Neural progenitor cell (in vitro differentiated cells): ENCODE results near the gene CCDC102A. TPM values are rescaled to one million over a fixed set of nuclear protein-coding genes. Genes with fewer than 3 reads are reported as not detected.

Source experiments
- DNase-seq: peaks from one replicate; pipeline ENCODE4 v3.0.0-alpha.2; 2016; ENCODE audit warnings: low spot score
- H2AFZ ChIP-seq: fragments of 200-600 bp; sonication (generic); replicated peaks from 2 replicates; pipeline ENCODE4 v1.6.1; 2016; ENCODE audit warnings: antibody characterized with exemption
- H3F3A ChIP-seq: fragments of 200-600 bp; sonication (generic); 2 replicates; pipeline ENCODE4 v1.6.1; 2016; ENCODE audit warnings: antibody characterized with exemption, low read depth
- H3K27ac ChIP-seq: fragments of 200-600 bp; sonication (generic); 2 replicates; pipeline ENCODE4 v1.5.1; 2016; ENCODE audit warnings: mild to moderate bottlenecking
- H3K27me3 ChIP-seq: fragments of 200-600 bp; sonication (generic); 2 replicates; pipeline ENCODE4 v1.6.1; 2016; ENCODE audit warnings: mild to moderate bottlenecking, moderate library complexity
- H3K36me3 ChIP-seq: fragments of 200-600 bp; sonication (generic); 2 replicates; pipeline ENCODE4 v1.5.1; 2016
- H3K4me1 ChIP-seq: fragments of 200-600 bp; sonication (generic); 2 replicates; pipeline ENCODE4 v1.6.1; 2016; ENCODE audit warnings: mixed run types
- H3K4me2 ChIP-seq: fragments of 200-600 bp; sonication (generic); 2 replicates; pipeline ENCODE4 v1.6.1; 2016
- H3K4me3 ChIP-seq: fragments of 200-600 bp; sonication (generic); 2 replicates; pipeline ENCODE4 v1.5.1; 2016
- H3K79me2 ChIP-seq: fragments of 200-600 bp; sonication (generic); 2 replicates; pipeline ENCODE4 v1.6.1; 2016; ENCODE audit warnings: low read depth
- H3K9ac ChIP-seq: fragments of 200-600 bp; sonication (generic); 2 replicates; pipeline ENCODE4 v1.6.1; 2016
- H3K9me3 ChIP-seq: fragments of 200-600 bp; sonication (generic); 2 replicates; pipeline ENCODE4 v1.5.1; 2016; ENCODE audit warnings: low read depth
- H4K20me1 ChIP-seq: fragments of 200-600 bp; sonication (generic); 2 replicates; pipeline ENCODE4 v1.6.1; 2016; ENCODE audit warnings: low read depth
- H3K27ac Mint-ChIP-seq: 3 replicates; pipeline ENCODE4 v1.8.0; 2021; ENCODE audit warnings: mixed read lengths
- H3K27me3 Mint-ChIP-seq: 2 replicates; pipeline ENCODE4 v1.8.0; 2022; ENCODE audit warnings: low read depth, mild to moderate bottlenecking, inconsistent platforms, moderate library complexity, mixed read lengths; ENCODE audit not compliant: insufficient read depth
- H3K36me3 Mint-ChIP-seq: 3 replicates; pipeline ENCODE4 v1.8.0; 2021; ENCODE audit warnings: mixed read lengths
- H3K4me1 Mint-ChIP-seq: 3 replicates; pipeline ENCODE4 v1.8.0; 2021; ENCODE audit warnings: mixed read lengths
- H3K4me3 Mint-ChIP-seq: 3 replicates; pipeline ENCODE4 v1.8.0; 2021; ENCODE audit warnings: mild to moderate bottlenecking, moderate library complexity, mixed read lengths
- H3K9me3 Mint-ChIP-seq: 3 replicates; pipeline ENCODE4 v1.8.0; 2020; ENCODE audit warnings: mixed read lengths
- EZH2 ChIP-seq: fragments of 200-600 bp; sonication (generic); IDR thresholded peaks from 2 replicates; pipeline ENCODE4 v1.6.1; 2017; ENCODE audit warnings: antibody characterized with exemption, mild to moderate bottlenecking, moderate library complexity
- EZH2phosphoT487 ChIP-seq: fragments of 200-600 bp; sonication (generic); IDR thresholded peaks from 2 replicates; pipeline ENCODE4 v1.6.1; 2017; ENCODE audit warnings: antibody characterized with exemption
- total RNA-seq: library from RNA; depleted of rRNA; stranded (reverse); fragments of >200 nt; gene quantifications from 2 replicates; pipeline ENCODE4 v1.2.3, GENCODE V29; 2015; ENCODE audit warnings: low replicate concordance
- TF ChIP-seq, protein P1 (sequence below): fragments of 200-600 bp; sonication (generic); IDR thresholded peaks from 2 replicates; pipeline ENCODE4 v1.5.1; 2017; ENCODE audit warnings: antibody characterized with exemption, mild to moderate bottlenecking

Gene CCDC102A
- total RNA-seq, 1 donor from 2014 or later = 3.9 TPM

- Histone ChIP-seq H3K4me3 (no peak overlapping the region), H3K27me3 (peaks cover 7% of the 10 kb centered on the region), H3K79me2 (no peaks in the 10 kb centered on the region), H3K4me2 (peak overlapping the region; percentile 32), H2AFZ (no peak overlapping the region), H3K36me3 (no peaks in the 10 kb centered on the region), H3K9ac (no peak overlapping the region), H3K9me3 (no peaks in the 10 kb centered on the region), H3F3A (peaks cover 24% of the 10 kb centered on the region), H4K20me1 (peaks cover 19% of the 10 kb centered on the region), H3K27ac (no peak overlapping the region), H3K4me1 (peaks cover 48% of the 10 kb centered on the region)
- DNase-seq = no peak
- Mint-ChIP-seq H3K9me3 (no peaks in the 10 kb centered on the region), H3K4me1 (peaks cover 41% of the 10 kb centered on the region), H3K4me3 (peak overlapping the region; percentile 66), H3K27me3 (peaks cover 7% of the 10 kb centered on the region), H3K36me3 (peaks cover 5% of the 10 kb centered on the region), H3K27ac (peak overlapping the region; percentile 57)
- TF ChIP-seq, protein P1, sequence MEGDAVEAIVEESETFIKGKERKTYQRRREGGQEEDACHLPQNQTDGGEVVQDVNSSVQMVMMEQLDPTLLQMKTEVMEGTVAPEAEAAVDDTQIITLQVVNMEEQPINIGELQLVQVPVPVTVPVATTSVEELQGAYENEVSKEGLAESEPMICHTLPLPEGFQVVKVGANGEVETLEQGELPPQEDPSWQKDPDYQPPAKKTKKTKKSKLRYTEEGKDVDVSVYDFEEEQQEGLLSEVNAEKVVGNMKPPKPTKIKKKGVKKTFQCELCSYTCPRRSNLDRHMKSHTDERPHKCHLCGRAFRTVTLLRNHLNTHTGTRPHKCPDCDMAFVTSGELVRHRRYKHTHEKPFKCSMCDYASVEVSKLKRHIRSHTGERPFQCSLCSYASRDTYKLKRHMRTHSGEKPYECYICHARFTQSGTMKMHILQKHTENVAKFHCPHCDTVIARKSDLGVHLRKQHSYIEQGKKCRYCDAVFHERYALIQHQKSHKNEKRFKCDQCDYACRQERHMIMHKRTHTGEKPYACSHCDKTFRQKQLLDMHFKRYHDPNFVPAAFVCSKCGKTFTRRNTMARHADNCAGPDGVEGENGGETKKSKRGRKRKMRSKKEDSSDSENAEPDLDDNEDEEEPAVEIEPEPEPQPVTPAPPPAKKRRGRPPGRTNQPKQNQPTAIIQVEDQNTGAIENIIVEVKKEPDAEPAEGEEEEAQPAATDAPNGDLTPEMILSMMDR = no peak
- TF ChIP-seq EZH2phosphoT487 (no peak), EZH2 (no peak)
Observed at GRCh38 chr16:57476546-57477410, 59.6 kb downstream of the CCDC102A start.

GRCh38 chr16:57475711-57476339 lies 60.5 kb downstream of the CCDC102A start:
- Mint-ChIP-seq H3K9me3 (no peaks in the 10 kb centered on the region), H3K36me3 (peaks cover 5% of the 10 kb centered on the region), H3K27me3 (peaks cover 7% of the 10 kb centered on the region), H3K4me3 (no peak overlapping the region), H3K27ac (no peak overlapping the region), H3K4me1 (peaks cover 41% of the 10 kb centered on the region)
- peak; percentile 89 for DNase-seq
- TF ChIP-seq EZH2phosphoT487 = no peak
- TF ChIP-seq, protein P1 = peak; percentile 80
- no peak for TF ChIP-seq EZH2
- no peaks in the 10 kb centered on the region for H3K36me3 ChIP-seq
- H4K20me1 ChIP-seq = peaks cover 22% of the 10 kb centered on the region
- H3K9me3 ChIP-seq = no peaks in the 10 kb centered on the region
- H3K4me1 ChIP-seq = peaks cover 48% of the 10 kb centered on the region
- no peak overlapping the region for H3K27ac ChIP-seq
- peaks cover 7% of the 10 kb centered on the region for H3K27me3 ChIP-seq
- H3K4me3 ChIP-seq = no peak overlapping the region
- peaks cover 26% of the 10 kb centered on the region for H3F3A ChIP-seq
- peak overlapping the region; percentile 32 for H3K4me2 ChIP-seq
- H3K79me2 ChIP-seq = no peaks in the 10 kb centered on the region
- no peak overlapping the region for H2AFZ ChIP-seq
- H3K9ac ChIP-seq = no peak overlapping the region

- Mint-ChIP-seq H3K4me1 (peaks cover 34% of the 10 kb centered on the region), H3K36me3 (peaks cover 7% of the 10 kb centered on the region), H3K27me3 (peaks cover 7% of the 10 kb centered on the region), H3K9me3 (no peaks in the 10 kb centered on the region), H3K27ac (no peak overlapping the region), H3K4me3 (no peak overlapping the region)
- Histone ChIP-seq H3F3A (peaks cover 26% of the 10 kb centered on the region), H3K9ac (no peak overlapping the region), H3K4me1 (peaks cover 41% of the 10 kb centered on the region), H3K9me3 (no peaks in the 10 kb centered on the region), H3K79me2 (no peaks in the 10 kb centered on the region), H3K4me2 (no peak overlapping the region), H3K36me3 (no peaks in the 10 kb centered on the region), H2AFZ (no peak overlapping the region), H3K27me3 (peaks cover 7% of the 10 kb centered on the region), H3K27ac (no peak overlapping the region), H4K20me1 (peaks cover 22% of the 10 kb centered on the region), H3K4me3 (no peak overlapping the region)
- DNase-seq = no peak
- TF ChIP-seq EZH2phosphoT487 (no peak), EZH2 (no peak)
- TF ChIP-seq, protein P1 = no peak
Observed at GRCh38 chr16:57474671-57475661, 61.4 kb downstream of the CCDC102A start.
